Fibroblast of pulmonary artery (primary cell): ENCODE results near the gene LMBR1.
A peak's percentile ranks its signal among the peaks of the same experiment; 100 is the strongest.

Source experiments
- DNase-seq: peaks from one replicate; pipeline ENCODE4 v3.0.0-alpha.2; 2010; ENCODE audit warnings: low read depth
- H3K4me3 ChIP-seq: replicated peaks from 2 replicates; pipeline ENCODE4 v1.5.1; 2011; ENCODE audit warnings: low read depth, mild to moderate bottlenecking, control low read depth, low read length, moderate library complexity
- TF ChIP-seq, protein P1 (sequence below): IDR thresholded peaks from 2 replicates; pipeline ENCODE4 v1.5.1; 2011; ENCODE audit warnings: mild to moderate bottlenecking, control low read depth, low read length, inconsistent platforms; ENCODE audit errors: missing control alignments

The LMBR1 gene

GRCh38 chr7:156778668-156779067 is 114.3 kb downstream of the LMBR1 start:
- TF ChIP-seq, protein P1, sequence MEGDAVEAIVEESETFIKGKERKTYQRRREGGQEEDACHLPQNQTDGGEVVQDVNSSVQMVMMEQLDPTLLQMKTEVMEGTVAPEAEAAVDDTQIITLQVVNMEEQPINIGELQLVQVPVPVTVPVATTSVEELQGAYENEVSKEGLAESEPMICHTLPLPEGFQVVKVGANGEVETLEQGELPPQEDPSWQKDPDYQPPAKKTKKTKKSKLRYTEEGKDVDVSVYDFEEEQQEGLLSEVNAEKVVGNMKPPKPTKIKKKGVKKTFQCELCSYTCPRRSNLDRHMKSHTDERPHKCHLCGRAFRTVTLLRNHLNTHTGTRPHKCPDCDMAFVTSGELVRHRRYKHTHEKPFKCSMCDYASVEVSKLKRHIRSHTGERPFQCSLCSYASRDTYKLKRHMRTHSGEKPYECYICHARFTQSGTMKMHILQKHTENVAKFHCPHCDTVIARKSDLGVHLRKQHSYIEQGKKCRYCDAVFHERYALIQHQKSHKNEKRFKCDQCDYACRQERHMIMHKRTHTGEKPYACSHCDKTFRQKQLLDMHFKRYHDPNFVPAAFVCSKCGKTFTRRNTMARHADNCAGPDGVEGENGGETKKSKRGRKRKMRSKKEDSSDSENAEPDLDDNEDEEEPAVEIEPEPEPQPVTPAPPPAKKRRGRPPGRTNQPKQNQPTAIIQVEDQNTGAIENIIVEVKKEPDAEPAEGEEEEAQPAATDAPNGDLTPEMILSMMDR: no peak
- no peak for DNase-seq
- H3K4me3 ChIP-seq: no peak overlapping the region

DNA sequence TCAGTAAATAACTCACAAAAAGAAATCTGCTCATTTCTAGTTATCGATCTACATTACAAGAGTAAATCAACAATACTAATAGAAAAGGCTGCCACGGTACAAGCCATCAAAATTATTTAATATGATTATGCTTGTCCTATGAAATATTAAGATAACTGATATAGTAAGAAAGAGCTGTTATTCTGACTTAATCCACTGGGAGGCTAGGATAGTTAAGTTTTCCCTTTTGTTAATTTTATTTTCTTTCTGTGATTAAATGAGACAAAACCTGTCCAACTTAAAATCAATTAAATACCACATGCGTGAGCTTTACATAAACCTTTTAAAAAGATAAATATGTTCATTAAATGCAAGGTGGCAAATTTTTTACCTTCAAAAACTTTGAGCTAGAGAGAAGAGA is 114.8 kb downstream of the LMBR1 start:
- peak; percentile 2 for DNase-seq
- no peak overlapping the region for H3K4me3 ChIP-seq
- TF ChIP-seq, protein P1: no peak

DNA sequence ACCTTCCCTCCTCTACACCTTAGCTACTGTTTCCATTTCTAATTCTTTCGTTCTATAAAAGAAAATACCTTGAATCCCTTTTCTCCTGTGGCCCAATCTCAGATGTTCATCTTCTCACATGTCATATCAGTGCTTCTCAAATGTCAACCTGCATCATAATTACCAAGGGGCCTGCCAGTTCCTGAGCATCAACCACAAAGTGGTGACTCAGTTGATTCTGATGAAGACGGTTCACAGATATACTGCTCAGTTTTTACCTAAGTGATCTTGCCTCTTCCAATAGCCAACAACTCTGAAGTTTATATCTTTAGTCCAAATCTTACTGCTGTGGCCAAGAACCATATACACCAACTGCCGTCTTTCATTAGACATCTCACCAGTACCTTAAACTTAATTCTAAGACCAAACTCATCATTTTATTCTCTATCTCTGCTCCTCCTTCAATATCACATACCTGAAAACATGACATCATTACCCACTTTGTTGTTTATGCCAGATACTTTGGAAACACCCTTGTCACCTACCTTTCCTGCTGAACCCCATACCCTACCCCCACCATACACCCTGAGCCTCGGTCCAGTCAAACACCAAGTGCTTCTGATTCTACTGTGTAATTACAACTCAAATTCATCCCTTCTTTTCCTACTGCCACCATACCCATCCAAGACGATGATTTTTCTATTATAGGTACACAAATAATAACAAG is 115.5 kb downstream of the LMBR1 start:
- no peak for DNase-seq
- TF ChIP-seq, protein P1: no peak

DNA sequence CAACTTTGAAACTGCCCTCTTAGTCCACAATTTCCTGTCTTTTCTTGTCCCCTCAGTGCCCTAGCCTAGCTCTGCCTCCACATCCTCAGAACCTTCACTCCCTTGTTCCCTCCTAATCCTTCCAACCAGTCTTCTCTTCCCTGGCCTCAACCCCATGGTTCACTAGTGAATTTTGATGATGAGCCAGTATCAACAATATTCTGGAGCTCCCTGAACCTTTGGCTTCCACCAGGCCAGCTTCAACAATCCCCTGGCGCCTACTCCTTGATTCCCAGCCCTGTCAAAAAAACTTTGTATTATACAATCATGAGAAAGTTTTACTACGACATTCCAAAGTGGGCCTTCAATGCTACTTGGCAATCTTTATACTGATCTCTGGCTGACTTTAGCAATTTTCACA is 116.5 kb downstream of the LMBR1 start:
- TF ChIP-seq, protein P1: no peak
- no peak overlapping the region for H3K4me3 ChIP-seq
- no peak for DNase-seq

More for the DNA sequence above, 115.5 kb downstream of the LMBR1 start:
- no peak overlapping the region for H3K4me3 ChIP-seq

- H3K4me3 ChIP-seq: no peak overlapping the region
- no peak for DNase-seq
- TF ChIP-seq, protein P1: no peak
Measured at GRCh38 chr7:156773966-156774365, 119.0 kb downstream of the LMBR1 start.

GRCh38 chr7:156772725-156773124 is 120.3 kb downstream of the LMBR1 start:
- TF ChIP-seq, protein P1: no peak
- no peak for DNase-seq
- H3K4me3 ChIP-seq: no peak overlapping the region
